GF-D8 (cell line): ENCODE measurements around the gene RAPGEFL1.
"Not testable (repeated sequence)": the region's sequence is repeated elsewhere in the genome, so short reads cannot be mapped to it uniquely, and the experiment has no call there.

Experiments used
- DNase-seq: peaks from one replicate; lab custom pipeline; 2025; lab: John Stamatoyannopoulos, UW

Gene RAPGEFL1

DNA sequence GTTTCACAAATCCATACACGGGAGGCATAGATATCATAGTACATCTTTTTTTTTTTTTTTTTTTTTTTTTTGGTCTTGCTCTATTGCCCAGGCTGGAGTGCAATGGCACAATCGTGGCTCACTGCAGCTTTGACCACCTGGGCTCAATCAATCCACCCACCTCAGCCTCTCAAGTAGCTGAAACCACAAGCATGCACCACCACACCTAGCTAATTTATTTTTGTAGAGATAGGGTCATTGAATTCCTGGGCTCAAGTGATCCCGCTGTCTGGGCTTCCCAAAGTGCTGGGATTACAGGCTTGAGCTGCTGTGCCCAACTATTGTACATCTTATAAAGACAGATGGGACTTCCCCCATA, 3.5 kb upstream of the RAPGEFL1 start:
- no peak for DNase-seq

DNA sequence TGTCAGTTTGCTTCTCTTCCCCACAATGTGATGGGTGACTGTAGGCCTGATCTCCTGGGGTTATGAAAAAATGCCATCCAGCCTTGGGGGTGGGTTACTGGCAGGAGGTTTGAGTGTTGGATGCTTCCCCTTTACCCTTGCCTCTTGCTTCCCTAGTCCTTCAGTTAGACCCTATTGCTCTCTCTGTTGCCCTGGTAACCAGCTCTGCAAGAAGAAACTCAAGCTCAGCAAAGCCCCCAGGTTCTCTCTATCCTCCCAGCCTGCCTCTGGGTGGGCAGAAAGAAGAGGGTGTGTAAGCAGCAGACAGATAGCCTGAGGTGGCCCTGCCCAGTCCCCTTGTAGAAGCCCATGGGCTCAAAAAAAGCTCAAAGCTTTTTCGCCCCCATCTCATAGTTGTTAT, 2.8 kb upstream of the RAPGEFL1 start:
- no peak for DNase-seq

DNA sequence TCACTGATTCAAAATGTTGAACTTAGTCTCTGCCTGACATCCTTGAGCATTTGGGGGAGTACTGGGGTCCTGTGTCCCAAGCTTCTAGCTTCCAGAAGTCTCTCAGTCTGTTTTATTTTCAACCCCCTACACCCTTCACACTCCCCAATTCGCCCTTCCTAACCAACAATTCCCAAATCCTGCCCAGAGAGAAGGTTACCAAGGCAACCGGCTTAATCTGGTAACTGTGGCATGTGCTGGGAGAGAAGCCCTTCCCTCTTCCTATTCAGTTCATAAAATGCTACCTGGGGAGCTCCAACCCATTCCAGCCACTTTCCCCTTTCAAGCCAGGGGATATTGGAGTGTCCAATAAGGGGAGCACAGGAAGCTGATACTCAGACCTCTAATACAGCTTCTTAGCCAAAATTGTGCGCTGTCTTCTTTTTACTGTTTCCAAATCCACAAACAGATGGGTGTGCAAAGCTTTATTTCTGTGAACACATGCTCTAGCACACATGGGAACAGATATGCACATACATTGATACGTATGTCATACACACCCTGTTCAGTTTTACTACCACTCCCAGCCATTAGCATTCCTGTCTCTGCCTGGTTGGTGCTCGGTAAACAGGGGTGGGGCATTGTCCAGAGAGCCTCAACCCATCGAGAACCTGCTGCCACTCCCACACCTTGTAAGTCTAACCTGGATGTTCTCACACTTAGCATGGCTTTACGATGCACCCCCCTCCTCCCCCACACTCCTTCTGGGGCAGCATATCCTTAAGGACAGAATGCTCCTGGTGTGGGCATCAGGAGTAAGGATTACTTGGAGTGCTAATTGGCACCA, 1.1 kb upstream of the RAPGEFL1 start:
- no peak for DNase-seq

DNA sequence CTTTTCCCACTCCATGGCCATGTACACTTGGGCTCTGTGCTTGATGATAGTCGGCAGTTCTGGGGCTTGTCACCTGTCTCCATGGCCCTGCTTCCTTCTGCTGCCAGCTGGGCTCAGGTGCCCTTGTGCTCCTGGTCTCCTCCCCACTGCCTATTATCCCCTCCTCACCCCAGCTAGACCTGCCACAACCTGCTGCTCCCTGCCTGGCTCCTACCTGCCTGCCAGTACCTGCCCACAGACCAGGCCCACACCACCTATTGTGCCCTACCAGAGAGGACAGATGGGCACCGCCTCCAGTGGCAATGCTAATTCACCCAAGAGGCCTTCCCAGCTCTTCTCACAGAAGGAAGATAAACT, 538 bp upstream of the RAPGEFL1 start:
- DNase-seq, result no peak

DNA sequence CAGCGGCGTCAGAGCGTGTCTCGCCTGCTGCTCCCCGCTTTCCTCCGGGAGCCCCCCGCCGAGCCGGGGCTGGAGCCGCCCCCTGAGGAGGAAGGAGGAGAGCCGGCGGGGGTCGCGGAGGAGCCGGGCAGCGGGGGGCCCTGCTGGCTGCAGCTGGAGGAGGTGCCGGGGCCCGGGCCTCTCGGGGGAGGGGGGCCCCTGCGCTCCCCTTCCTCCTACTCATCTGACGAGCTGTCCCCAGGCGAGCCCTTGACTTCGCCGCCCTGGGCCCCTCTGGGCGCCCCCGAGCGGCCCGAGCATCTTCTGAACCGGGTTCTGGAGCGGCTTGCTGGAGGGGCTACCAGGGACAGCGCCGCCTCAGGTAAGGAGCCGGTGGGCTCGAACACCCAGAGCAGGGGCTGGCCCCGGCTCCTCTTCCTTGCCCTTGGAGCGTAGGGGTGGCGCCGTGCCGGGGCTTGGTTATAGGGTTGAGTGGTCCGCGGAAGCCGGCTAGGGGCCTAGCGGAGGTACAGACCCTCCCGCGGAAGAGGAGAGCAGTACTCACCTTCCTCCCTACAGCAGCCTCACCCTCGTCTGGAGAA, 841 bp downstream of the RAPGEFL1 start:
- no peak for DNase-seq

DNA sequence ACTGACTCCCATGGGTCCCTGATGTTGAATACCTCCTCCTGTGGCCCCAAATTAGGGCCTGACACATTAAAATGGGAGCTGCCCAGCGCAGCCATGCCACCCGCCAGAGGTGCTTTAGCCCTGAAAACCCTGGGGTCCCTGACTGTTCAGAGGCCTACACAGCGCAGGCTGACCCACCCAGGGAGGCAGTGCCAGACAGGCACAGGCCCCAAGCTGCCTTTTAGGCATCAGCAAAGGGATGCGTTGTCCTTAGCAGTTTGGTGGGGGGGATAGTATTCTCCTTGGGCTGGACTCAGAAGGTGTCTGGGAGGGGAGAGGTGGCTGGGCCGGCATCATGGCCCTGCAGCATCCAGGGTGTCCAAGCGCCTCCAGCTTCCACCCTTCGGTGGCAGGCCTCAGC, 1.4 kb downstream of the RAPGEFL1 start:
- DNase-seq, result no peak

DNA sequence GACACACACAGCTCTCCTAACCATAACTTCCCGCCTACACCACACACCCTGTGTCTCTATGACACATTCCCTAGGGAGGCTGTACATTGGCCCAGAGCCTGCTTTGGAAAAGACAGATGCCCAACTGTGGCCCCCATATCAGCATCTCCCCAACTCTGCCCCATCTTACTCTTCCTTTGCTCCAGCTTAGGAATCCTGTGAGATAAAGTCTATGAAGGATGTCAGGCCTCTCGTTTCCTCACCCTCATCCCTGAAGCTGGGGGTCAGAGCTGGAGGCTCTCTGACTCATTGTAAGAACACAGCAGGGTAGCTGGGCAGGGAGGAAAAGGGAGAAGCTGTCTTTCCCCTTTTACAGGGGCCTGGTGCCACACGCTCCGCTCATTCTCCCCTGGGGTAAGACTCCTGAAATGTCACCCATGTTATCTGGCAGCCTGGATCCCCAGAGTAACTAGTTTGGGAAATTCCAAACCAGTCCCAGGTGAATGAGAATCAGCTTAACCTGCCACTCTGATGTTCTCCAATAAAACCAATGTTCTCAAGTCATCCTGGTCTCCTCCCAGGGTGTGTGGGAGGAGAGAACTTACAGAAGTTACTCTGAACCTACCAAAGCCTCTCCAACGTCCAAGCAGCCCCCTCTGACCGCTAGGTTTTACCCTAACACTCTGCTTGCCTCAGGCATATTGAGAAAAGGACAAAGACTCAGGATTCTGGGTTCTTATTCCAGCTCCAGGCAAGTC, 2.8 kb downstream of the RAPGEFL1 start:
- DNase-seq, result no peak

DNA sequence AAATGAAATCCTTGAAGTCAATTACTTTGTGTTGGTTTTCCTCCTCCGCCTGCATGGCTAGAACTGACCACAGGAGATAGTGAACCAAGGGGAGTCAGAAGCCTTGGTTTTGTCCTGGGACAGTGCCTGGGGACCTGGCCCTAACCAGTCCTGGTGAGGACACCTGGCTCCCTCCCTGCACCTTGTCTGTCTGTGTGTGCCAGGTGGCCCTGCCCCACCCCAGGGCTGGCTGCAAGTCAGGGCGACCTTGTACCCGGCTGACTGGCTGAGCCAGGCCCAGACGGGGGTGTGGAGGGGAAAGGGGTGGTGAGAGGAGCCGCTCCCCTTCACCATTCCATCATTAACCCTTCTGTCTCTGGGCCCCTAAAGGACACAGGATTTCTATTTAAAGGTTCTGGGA, 3.4 kb downstream of the RAPGEFL1 start:
- no peak for DNase-seq

DNA sequence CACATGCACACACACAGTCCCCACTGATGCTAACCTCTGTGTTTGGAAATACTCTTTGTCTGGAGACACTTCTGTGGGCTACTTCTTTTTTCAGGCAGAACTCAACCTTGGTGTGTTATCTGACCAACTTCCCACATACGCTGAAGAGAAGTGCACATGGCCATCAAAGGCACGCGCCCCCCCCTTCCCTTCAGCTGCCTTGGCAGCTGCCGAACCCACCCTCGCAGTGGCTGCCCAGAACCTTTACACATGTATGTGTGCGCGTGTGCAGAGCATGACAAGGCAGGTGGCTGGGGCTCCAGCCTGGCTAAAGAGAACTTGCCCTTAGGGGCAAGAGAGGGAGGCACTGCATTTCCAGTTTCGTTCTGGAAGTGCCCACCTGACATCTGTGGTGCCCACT, 3.9 kb downstream of the RAPGEFL1 start:
- no peak for DNase-seq

DNA sequence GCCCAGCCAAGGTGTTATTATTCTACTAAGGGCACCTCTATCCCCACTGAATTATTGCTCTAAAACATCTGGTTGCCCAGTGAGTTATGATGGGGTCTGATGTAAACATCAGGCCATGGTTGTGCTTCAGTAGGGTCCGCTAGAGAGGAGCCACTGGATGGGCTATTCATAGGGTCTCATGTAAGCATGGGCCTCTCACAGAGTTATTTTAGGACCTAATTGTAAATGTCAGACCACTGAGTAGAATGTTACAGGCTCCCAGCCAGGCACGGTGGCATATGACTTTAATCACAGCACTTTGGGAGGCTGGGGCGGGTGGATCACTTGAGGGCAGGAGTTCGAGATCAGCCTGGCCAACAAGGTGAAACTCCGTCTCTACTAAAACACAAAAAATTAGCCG, 5.3 kb downstream of the RAPGEFL1 start:
- DNase-seq, result no peak

DNA sequence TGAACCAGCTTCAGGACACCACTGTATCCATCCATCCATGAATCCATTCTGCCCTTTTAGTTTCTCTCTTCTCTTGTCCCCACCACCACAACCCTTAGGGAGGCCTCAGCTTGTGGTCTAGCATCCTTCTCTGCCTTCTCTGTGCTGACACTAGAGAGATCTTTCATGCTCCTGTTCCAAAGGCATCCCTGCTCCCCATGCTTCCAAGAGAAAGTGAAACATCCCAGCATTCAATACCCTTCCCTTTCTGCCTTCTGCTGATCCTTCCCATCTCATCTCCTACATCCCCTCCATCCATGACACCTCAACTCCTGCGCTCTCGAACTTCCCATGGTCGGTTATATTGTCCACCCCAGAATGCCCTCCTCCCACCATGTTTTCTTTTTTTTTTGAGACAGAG, 10.0 kb downstream of the RAPGEFL1 start:
- DNase-seq, result no peak

DNA sequence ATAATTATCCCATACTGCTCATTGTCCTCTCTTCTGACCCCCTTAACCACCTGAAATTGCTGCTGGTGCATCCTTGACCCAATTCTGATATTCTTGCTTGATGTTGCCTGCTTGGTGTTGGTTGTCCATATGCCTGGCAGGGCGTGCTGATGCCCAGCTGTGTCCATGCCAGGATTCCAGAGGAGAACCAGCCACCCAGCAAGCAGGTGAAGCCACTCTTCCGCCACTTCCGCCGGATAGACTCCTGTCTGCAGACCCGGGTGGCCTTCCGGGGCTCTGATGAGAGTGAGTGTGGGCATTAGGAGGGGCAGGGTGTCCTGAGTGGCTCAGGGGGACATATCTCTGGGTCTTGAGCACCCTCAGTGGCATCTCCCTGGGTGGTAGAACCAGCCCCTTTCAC, 11.4 kb downstream of the RAPGEFL1 start:
- no peak for DNase-seq

DNA sequence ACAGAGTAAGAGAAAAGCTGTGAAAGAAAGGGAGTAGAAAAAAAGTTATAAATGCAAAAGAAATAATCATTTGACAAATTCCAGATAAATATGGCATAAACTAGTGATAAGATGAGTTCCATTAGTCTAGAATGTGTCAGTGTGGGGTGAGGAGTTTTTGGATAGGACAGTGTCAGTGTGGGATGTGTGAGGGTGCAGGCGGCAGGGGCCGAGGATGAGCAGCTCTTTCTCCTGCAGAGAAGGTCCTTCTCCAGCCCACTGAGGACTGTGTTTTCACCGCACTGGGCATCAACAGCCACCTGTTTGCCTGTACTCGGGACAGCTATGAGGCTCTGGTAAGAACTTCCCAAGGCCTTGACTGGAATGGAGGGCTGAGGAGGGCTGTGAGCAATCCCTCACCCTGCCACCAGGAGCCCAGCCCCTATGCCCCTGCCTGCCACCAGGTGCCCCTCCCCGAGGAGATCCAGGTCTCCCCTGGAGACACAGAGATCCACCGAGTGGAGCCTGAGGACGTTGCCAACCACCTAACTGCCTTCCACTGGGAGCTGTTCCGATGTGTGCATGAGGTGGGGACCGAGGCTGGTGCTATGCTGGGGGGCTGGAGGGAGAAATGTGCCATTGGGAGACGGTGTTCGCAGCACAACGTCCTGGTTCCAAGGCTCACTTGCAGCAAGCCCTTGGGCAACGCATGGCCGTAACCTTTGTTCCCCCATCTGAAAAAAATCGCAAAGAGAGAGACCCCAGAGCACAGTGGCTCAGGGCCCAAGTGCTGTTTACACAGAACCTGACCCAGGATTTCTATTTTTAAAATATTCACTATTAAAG, 13.1 kb downstream of the RAPGEFL1 start:
- no peak for DNase-seq

DNA sequence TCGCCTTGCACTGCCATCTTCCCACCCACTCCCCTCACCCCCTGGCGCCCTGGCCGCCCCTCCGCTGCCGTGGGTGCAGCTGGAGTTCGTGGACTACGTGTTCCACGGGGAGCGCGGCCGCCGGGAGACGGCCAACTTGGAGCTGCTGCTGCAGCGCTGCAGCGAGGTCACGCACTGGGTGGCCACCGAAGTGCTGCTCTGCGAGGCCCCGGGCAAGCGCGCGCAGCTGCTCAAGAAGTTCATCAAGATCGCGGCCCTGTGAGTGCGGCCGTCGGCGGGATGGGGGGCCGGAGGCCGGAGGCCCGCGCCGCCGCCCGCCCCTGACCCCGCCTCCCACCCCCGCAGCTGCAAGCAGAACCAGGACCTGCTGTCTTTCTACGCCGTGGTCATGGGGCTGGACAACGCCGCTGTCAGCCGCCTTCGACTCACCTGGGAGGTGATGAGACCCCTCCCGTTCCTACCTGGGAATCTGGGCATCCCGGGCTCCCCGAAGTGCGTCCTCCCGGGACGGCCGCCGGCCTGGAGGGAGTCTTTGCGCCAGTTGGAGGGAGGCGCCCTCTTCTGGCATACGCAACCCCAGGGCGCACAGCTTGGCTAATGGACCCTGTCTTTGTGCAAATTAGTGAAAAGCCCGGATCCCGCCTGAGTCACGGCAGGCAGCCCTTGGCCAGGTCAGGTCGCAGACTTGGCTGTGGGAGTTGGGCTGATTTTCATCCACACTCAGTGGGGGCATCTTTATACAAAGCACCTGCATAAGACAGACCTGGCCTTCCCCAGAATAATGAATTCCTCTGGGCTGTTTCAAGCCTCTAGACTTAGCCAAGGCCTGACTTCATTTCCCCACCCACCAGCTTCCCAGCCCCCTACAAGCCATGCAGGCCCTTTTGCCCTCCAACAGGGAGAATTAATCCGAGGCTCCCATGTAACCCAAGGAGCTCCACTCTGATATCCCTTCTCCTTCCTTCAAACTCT, 14.3 kb downstream of the RAPGEFL1 start:
- DNase-seq, result peak; percentile 12

DNA sequence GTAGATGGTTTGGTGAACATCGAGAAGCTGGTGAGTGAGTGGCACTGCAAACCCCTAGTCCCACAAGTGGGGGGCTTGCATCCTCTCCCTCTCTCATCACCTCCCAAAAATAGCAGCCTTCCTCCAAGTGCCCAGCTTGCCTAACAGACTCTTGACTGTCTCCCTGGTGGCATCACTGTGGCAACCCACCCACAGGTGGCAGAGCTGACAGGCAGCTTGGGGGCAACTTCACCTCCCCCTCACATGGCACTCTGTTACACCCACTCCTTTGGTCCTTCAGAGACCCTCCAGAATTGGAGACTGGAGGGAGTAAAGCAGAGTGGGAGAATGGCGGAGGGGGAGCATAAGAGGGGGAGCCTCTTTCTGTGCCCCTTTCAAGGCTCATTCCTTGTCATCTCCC, 15.7 kb downstream of the RAPGEFL1 start:
- DNase-seq, result no peak

DNA sequence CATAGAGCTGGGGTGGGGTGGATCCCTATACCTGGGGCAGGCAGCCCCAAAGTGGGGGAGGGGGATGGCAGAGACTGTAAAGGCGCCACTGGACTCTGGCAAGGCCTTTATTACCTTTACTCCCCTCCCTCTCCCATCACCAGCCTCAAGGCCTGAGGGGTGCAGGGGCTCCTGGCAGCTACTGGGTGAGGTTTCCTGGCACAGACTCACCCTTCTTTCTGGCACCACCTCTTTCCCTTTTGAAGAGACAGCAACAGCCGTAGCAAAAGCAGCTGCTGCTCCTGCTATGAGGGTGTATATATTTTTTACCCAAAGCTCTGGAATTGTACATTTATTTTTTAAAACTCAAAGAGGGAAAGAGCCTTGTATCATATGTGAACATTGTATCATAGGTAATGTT, 17.6 kb downstream of the RAPGEFL1 start:
- no peak for DNase-seq

DNA sequence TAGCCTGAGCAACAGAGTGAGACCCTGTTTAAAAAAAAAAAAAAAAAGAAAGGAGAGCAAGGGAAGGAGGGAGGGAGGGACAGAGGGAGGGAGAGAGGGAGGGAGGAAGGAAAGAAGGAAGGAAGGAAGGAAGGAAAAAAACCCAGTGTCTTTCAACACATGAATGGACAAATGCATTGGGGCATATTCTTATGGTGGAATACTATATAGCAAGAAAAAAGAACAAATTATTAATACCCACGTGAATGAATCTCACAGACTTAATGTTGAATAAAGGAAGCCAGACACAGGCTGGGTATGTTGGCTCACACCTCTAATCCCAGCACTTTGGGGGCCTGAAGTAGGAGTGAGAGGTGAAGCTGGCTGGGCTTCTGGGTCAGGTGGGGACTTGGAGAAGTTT, 20.3 kb downstream of the RAPGEFL1 start:
- no peak for DNase-seq

DNA sequence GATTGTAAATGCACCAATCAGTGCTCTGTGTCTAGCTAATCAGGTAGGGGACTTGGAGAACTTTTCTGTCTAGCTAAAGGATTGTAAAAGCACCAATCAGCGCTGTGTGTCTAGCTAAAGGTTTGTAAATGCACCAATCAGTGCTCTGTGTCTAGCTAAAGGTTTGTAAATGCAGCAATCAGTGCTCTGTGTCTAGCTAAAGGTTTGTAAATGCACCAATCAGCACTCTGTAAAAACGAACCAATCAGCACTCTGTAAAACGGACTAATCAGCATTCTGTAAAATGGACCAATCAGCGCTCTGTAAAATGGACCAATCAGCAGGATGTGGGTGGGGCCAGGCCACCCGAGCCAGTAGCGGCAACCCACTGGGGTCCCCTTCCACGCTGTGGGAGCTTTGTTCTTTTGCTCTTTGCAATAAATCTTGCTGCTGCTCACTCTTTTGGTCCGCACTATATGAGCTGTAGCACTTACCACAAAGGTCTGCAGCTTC, 20.7 kb downstream of the RAPGEFL1 start:
- DNase-seq, result not testable (repeated sequence)

DNA sequence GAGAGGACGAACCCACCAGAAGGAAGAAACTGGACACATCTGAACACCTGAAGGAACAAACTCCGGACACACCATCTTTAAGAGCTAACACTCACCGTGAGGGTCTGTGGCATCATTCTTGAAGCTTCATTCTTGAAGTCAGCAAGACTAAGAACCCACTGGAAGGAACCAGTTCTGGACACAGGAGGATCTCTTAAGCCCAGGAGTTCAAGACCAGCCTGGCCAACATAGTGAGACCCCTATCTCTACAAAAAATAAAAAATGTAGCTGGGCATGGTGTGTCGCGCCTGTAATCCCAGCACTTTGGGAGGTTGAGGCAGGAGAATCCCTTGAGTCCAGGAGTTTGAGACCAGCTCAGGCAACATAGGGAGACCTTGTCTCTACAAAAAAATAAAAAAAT, 21.3 kb downstream of the RAPGEFL1 start:
- DNase-seq, result no peak

DNA sequence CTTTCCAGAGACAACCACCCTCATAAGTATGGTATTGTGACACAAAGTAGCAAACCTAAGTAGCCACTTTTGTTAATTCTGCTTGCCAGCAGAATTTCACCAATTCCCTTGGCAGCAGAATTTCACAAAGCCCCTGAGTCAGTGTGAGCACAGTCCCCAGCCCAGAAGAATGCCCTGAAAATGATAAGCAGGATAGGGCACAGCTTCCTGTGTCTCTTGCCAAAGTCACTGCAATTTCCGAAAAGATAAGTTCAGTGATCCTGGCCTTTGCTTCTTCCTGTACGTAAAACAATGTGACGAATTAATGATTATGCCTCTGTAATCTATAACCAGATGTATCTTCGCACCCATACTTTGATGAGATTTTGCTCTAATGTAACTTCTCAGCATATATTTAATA, 25.9 kb downstream of the RAPGEFL1 start:
- DNase-seq, result peak; percentile 95

DNA sequence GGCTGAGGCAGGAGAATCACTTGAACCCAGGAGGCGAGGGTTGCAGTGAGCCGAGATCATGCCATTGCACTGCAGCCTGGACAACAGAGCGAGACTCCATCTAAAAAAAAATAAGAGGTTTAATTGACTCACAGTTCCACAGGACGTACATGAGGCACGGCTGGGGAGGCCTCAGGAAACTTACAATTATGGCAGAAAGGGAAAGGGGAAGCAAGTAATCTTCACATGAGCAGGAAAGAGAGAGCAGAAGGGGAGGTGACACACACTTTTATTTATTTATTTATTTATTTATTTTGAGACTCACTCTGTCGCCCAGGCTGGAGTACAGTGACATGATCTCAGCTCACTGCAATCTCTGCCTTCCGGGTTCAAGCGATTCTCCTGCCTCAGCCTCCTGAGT, 28.9 kb downstream of the RAPGEFL1 start:
- peak; percentile 26 for DNase-seq
